Prostate gland (tissue), 2 donors: Measurements from ENCODE around the gene FYTTD1. TPM values are rescaled to one million over a fixed set of nuclear protein-coding genes. Genes with fewer than 3 reads are reported as not detected.

ENCODE experiments used
- DNase-seq: peaks from one replicate; pipeline ENCODE4 v3.0.0-alpha.2; 2019; ENCODE audit warnings: low spot score
- H3K27ac ChIP-seq, 2 donors: fragments of 200-600 bp; sonication (generic); 2 replicates each; pipeline ENCODE4 v1.5.1; 2017 to 2019
- H3K27me3 ChIP-seq: fragments of 200-600 bp; sonication (generic); replicated peaks from 2 replicates; pipeline ENCODE4 v1.5.1; 2019; ENCODE audit not compliant: insufficient read depth
- H3K36me3 ChIP-seq, 2 donors: fragments of 200-600 bp; sonication (generic); 1 replicate in 1 of 2; 2 replicates in 1 of 2; pipeline versions ENCODE4 v1.5.1 to v1.8.1; 2017 to 2019
- H3K4me1 ChIP-seq: fragments of 200-600 bp; sonication (generic); replicated peaks from 2 replicates; pipeline ENCODE4 v1.5.1; 2019
- H3K4me3 ChIP-seq, 2 donors: fragments of 200-600 bp; sonication (generic); 2 replicates each; pipeline ENCODE4 v1.5.1; 2017 to 2019
- H3K9me3 ChIP-seq: fragments of 200-600 bp; sonication (generic); 2 replicates; pipeline ENCODE4 v1.5.1; 2017
- POLR2A ChIP-seq: fragments of 450-650 bp; IDR thresholded peaks from one replicate; pipeline ENCODE4 v1.6.1; 2016; ENCODE audit warnings: antibody characterized with exemption, mild to moderate bottlenecking
- POLR2AphosphoS5 ChIP-seq: sonication (generic); formaldehyde crosslinking; IDR thresholded peaks from one replicate; pipeline ENCODE4 v1.6.1; 2017; ENCODE audit warnings: antibody characterized with exemption
- WGBS: methylation state at CpG from one replicate; pipeline ENCODE4 v1.1.5; 2018; 5-methylcytosine and 5-hydroxymethylcytosine counted together
- intact Hi-C: fragments of 100-400 bp; cut with DNase I; formaldehyde crosslinking; loops from one replicate; pipeline ENCODE4 v1.14.2; 2022
- total RNA-seq, 2 donors: library from RNA; depleted of rRNA; stranded (reverse); fragments of >200 nt; gene quantifications; one replicate each; pipeline ENCODE4 v1.1.0, GENCODE V29; 2016
- TF ChIP-seq, protein P1 (sequence below), 4 experiments: fragments of 200-600 bp in 2 of 4; fragments of 450-650 bp in 2 of 4; sonication (generic) in 2 of 4; IDR thresholded peaks; 1 replicate in 3 of 4; 2 replicates in 1 of 4; pipeline ENCODE4 v1.5.1; 2016 to 2019; ENCODE audit warnings: antibody characterized with exemption in 4 of 4, mild to moderate bottlenecking in 2 of 4, moderate library complexity in 2 of 4

Gene FYTTD1
- total RNA-seq, 2 donors from 2014 or later: 27.7 to 69.5 TPM

DNA sequence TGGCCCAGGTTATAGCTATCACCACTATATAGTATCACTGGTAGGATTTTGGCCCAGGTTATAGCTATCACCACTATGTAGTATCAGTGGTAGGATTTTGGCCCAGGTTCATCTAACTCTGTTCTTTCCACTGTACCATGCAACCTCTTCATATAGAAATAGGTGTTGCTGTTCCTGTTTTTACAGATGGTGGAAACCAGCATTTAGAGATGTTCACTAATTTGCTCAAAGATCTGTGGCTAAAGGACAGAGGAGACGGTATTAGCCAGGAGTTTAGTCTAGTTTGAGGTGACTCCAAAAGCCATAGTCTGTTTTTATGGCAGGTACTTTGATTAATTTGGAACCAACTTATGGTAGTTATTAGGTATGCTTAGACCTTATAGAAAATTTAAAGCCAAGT, 44.4 kb downstream of the FYTTD1 start:
- Histone ChIP-seq H3K27ac (no peak overlapping the region), H3K4me3 (no peak overlapping the region), H3K9me3 (no peaks in the 10 kb centered on the region), H3K27me3 (no peaks in the 10 kb centered on the region), H3K36me3 (no peaks in the 10 kb centered on the region), H3K4me1 (peaks cover 4% of the 10 kb centered on the region)
- TF ChIP-seq POLR2A: no peak
- TF ChIP-seq, protein P1, sequence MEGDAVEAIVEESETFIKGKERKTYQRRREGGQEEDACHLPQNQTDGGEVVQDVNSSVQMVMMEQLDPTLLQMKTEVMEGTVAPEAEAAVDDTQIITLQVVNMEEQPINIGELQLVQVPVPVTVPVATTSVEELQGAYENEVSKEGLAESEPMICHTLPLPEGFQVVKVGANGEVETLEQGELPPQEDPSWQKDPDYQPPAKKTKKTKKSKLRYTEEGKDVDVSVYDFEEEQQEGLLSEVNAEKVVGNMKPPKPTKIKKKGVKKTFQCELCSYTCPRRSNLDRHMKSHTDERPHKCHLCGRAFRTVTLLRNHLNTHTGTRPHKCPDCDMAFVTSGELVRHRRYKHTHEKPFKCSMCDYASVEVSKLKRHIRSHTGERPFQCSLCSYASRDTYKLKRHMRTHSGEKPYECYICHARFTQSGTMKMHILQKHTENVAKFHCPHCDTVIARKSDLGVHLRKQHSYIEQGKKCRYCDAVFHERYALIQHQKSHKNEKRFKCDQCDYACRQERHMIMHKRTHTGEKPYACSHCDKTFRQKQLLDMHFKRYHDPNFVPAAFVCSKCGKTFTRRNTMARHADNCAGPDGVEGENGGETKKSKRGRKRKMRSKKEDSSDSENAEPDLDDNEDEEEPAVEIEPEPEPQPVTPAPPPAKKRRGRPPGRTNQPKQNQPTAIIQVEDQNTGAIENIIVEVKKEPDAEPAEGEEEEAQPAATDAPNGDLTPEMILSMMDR (IDR thresholded peaks at IDR 0.05): no peak
- TF ChIP-seq POLR2AphosphoS5: no peak
- no peak for DNase-seq
- 86% methylated on average over 1 of the region's 1 CpG for WGBS
- intact Hi-C loops: no loop called here

DNA sequence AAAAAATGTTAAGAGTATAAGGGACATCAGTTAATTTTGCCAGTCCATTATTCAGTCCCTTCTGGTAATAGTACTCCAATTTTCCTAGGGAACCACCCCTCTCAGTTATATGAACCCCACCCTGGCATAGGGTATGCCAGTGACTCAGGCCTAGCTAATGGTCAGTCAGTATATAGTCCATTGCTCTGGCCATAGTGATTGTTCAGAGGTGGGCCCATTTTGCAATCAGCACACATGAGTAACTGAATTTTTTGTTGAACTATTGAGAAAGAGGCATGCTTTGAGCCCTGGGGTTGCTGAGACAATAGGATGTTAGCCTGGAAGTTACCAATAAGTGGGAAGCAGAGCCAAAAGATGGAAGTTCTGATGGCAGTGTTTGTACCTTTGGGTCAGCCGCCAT, 45.5 kb downstream of the FYTTD1 start:
- H3K27me3 ChIP-seq: no peaks in the 10 kb centered on the region

DNA sequence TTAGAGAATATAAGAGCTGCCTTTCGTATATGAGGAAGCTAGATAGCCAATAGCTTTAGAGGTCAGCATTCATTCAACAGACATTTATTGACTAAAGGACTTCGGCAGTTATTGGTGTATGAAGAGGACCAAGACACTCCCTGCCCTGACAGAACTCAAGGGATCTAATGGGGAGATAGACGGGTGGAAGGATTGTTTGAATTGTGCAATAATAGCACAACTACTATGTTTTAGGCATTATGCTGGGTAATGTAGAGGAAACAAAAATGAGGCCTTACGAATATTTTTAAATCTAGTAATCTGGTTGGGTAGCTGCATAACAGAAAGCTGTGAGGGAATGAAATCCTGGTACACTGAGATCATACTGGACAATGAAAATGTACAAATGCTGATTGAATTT, 46.4 kb downstream of the FYTTD1 start:
- H3K36me3 ChIP-seq: no peaks in the 10 kb centered on the region
- H3K4me1 ChIP-seq: peaks cover 4% of the 10 kb centered on the region
- no peak for DNase-seq
- TF ChIP-seq, protein P1 (IDR thresholded peaks at IDR 0.05): no peak
- TF ChIP-seq POLR2A (no peak), POLR2AphosphoS5 (no peak)
- WGBS: 64% methylated on average over 4 of the region's 4 CpGs
- no peak overlapping the region for H3K4me3 ChIP-seq
- intact Hi-C loops: no loop called here
- no peaks in the 10 kb centered on the region for H3K27me3 ChIP-seq
- no peak overlapping the region for H3K27ac ChIP-seq
- H3K9me3 ChIP-seq: no peaks in the 10 kb centered on the region

More for the DNA sequence above, 45.5 kb downstream of the FYTTD1 start:
- no peak for DNase-seq
- WGBS: 95% methylated on average over 1 of the region's 1 CpG
- intact Hi-C loops: no loop called here
- Histone ChIP-seq H3K9me3 (no peaks in the 10 kb centered on the region), H3K4me3 (no peak overlapping the region), H3K4me1 (peaks cover 4% of the 10 kb centered on the region), H3K36me3 (no peaks in the 10 kb centered on the region), H3K27ac (no peak overlapping the region)
- TF ChIP-seq POLR2AphosphoS5 (no peak), POLR2A (no peak)
- TF ChIP-seq, protein P1 (IDR thresholded peaks at IDR 0.05): no peak

DNA sequence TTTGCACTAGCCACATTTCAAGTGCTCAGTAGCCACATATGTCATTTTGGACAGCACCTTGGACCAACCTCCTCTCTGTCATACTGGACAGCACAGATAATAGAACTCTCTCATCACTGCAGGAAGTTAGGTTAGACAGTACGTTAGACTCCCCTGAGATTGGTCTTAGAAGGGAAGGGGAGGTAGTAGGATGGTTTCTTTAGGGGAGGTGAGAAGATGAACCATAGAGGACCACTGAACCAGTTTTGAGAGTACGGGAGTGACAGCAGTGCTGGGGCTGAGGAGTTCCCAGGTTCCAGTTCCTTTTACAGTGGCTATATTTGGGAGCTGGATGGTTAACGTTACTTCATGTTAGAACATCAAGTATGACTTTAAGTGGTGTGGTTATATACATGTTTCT, 49.2 kb downstream of the FYTTD1 start:
- no peaks in the 10 kb centered on the region for H3K27me3 ChIP-seq
- no peaks in the 10 kb centered on the region for H3K36me3 ChIP-seq
- no peaks in the 10 kb centered on the region for H3K9me3 ChIP-seq
- intact Hi-C loops: no loop called here
- WGBS: 58% methylated on average over 3 of the region's 3 CpGs
- peaks cover 2% of the 10 kb centered on the region for H3K4me1 ChIP-seq
- no peak for DNase-seq
- TF ChIP-seq POLR2A (no peak), POLR2AphosphoS5 (no peak)
- TF ChIP-seq, protein P1 (IDR thresholded peaks at IDR 0.05): no peak
- no peak overlapping the region for H3K4me3 ChIP-seq
- no peak overlapping the region for H3K27ac ChIP-seq

DNA sequence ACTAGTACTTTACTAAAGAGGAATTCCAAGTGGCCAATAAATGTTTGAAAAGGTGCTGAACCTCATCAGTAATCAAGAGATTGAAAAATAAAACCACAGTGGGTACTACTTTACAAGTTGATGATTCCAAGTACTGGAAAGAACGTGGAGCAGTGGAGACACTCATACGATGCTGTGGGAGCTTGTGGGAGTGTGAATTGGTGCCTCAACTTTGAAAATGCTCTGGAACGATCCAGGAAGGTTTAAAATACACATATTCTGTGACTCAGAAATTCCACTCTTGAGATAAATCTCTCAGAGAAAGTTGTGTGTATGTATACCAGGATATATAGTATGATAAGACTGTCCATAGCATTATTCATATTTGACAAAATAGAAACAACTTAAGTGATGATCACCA, 50.7 kb downstream of the FYTTD1 start:
- Histone ChIP-seq H3K36me3 (no peaks in the 10 kb centered on the region), H3K27me3 (no peaks in the 10 kb centered on the region), H3K9me3 (no peaks in the 10 kb centered on the region), H3K4me1 (no peaks in the 10 kb centered on the region), H3K27ac (no peak overlapping the region), H3K4me3 (no peak overlapping the region)
- TF ChIP-seq POLR2A: no peak
- no peak for TF ChIP-seq POLR2AphosphoS5
- TF ChIP-seq, protein P1 (IDR thresholded peaks at IDR 0.05): no peak
- intact Hi-C loops: no loop called here
- no peak for DNase-seq
- 80% methylated on average over 3 of the region's 3 CpGs for WGBS
